HepG2 (cell line): ENCODE results near the gene SNX4. TPM values are rescaled to one million over a fixed set of nuclear protein-coding genes. Genes with fewer than 3 reads are reported as not detected.

Source experiments
- ATAC-seq: fragments of 200-7000 bp; cut with Tn5 transposase; 3 replicates; pipeline ENCODE4 v1.9.1; 2020; ENCODE audit warnings: mild to moderate bottlenecking, moderate library complexity
- BruUV-seq: library from RNA; stranded (reverse); fragments of 400-500 nt; replicated peaks from 2 replicates; lab custom pipeline; 2021; lab: Mats Ljungman, UMichigan
- CTCF ChIA-PET: fragments of 300-600 bp; formaldehyde crosslinking; extraction: SDS; loops from one replicate; lab custom pipeline; 2021; ENCODE audit warnings: low total read pairs, inconsistent platforms, low intra/inter-chr PET ratio; lab: Yijun Ruan, JAX
- POLR2A ChIA-PET: fragments of 350-600 bp; sonication (Branson Sonifier 250); formaldehyde crosslinking; loops from one replicate; lab custom pipeline; 2020; ENCODE audit warnings: antibody characterized with exemption, inconsistent platforms; lab: Yijun Ruan, JAX
- DNase-seq: peaks from one replicate; pipeline ENCODE4 v3.0.0-alpha.2; 2015; ENCODE audit warnings: low spot score
- FAIRE-seq: peaks from 3 replicates; lab custom pipeline; 2011; peaks lifted over from hg19 to GRCh38; lab: Jason Lieb, UNC
- H2AFZ ChIP-seq: one replicate; pipeline ENCODE4 v1.6.1; 2011; ENCODE audit warnings: low read length, inconsistent platforms
- H3K27ac ChIP-seq: fragments of 300-600 bp; 3 replicates; pipeline ENCODE4 v1.8.0; 2011; ENCODE audit warnings: mixed run types, mild to moderate bottlenecking, mixed read lengths, low read length, inconsistent platforms; ENCODE audit not compliant: insufficient read depth; ENCODE audit errors: extremely low read length
- H3K27me3 ChIP-seq, 2 experiments: fragments of 200-600 bp in 1 of 2; 2 replicates in 1 of 2; 3 replicates in 1 of 2; pipeline versions ENCODE4 v1.6.0 to v1.8.0; 2011; ENCODE audit warnings: low read length in 2 of 2, mild to moderate bottlenecking in 2 of 2, moderate library complexity in 2 of 2, inconsistent platforms in 1 of 2; ENCODE audit not compliant: insufficient read depth in 2 of 2, control insufficient read depth in 1 of 2
- H3K36me3 ChIP-seq, 2 experiments: fragments of 200-600 bp in 1 of 2; replicated peaks in 1 of 2; 2 replicates in 1 of 2; 3 replicates in 1 of 2; pipeline versions ENCODE4 v1.5.1 to v1.8.0; 2011; ENCODE audit warnings: low read length in 2 of 2, inconsistent platforms in 1 of 2; ENCODE audit not compliant: insufficient read depth in 2 of 2, control insufficient read depth in 1 of 2
- H3K4me1 ChIP-seq: 2 replicates; pipeline ENCODE4 v1.5.1; 2012; ENCODE audit warnings: low read length, inconsistent platforms; ENCODE audit not compliant: insufficient read depth
- H3K4me2 ChIP-seq: 2 replicates; pipeline ENCODE4 v1.6.0; 2011; ENCODE audit warnings: low read depth, low read length, inconsistent platforms
- H3K4me3 ChIP-seq, 3 experiments: fragments of 200-600 bp in 1 of 3; sonication (generic), shearing (Covaris generic) in 1 of 3; replicated peaks in 1 of 3; 2 replicates each; pipeline ENCODE4 v1.5.1; 2011 to 2016; ENCODE audit warnings: low read length in 3 of 3, inconsistent platforms in 2 of 3, low read depth in 2 of 3, mild to moderate bottlenecking in 2 of 3, control low read depth in 1 of 3, mixed read lengths in 1 of 3; ENCODE audit not compliant: insufficient read depth in 1 of 3
- H3K79me2 ChIP-seq: one replicate; pipeline ENCODE4 v1.6.1; 2011; ENCODE audit warnings: low read length, inconsistent platforms; ENCODE audit not compliant: insufficient read depth
- H3K9ac ChIP-seq: 2 replicates; pipeline ENCODE4 v1.6.0; 2011; ENCODE audit warnings: mild to moderate bottlenecking, low read depth, low read length, inconsistent platforms; ENCODE audit not compliant: insufficient read depth
- H3K9me3 ChIP-seq: 2 replicates; pipeline ENCODE4 v1.5.1; 2012; ENCODE audit warnings: mild to moderate bottlenecking, low read length
- H4K20me1 ChIP-seq: 2 replicates; pipeline ENCODE4 v1.6.0; 2011; ENCODE audit warnings: inconsistent platforms, mild to moderate bottlenecking, low read length, moderate library complexity; ENCODE audit not compliant: insufficient read depth
- ELF1 ChIP-seq: sonication (generic); formaldehyde crosslinking; IDR thresholded peaks from 2 replicates; pipeline ENCODE4 v1.4.0; 2020; ENCODE audit warnings: missing genetic modification reagents
- GATAD1 ChIP-seq: IDR thresholded peaks from 2 replicates; pipeline ENCODE4 v1.6.1; 2016; ENCODE audit warnings: missing genetic modification reagents, missing compliant biosample characterization
- GFI1 ChIP-seq: sonication (generic); formaldehyde crosslinking; IDR thresholded peaks from 2 replicates; pipeline ENCODE4 v1.5.0; 2020; ENCODE audit warnings: missing genetic modification reagents, mild to moderate bottlenecking, borderline replicate concordance
- RBFOX2 ChIP-seq: fragments of 200-400 bp; formaldehyde crosslinking; IDR thresholded peaks from 2 replicates; pipeline ENCODE4 v1.6.1; 2017; ENCODE audit warnings: low read depth, mild to moderate bottlenecking, low read length
- RBM39 ChIP-seq: fragments of 200-400 bp; formaldehyde crosslinking; IDR thresholded peaks from one replicate; pipeline ENCODE4 v1.6.1; 2018; ENCODE audit warnings: antibody characterized with exemption, mild to moderate bottlenecking, low read depth, low read length; ENCODE audit not compliant: poor library complexity, severe bottlenecking
- REPIN1 ChIP-seq: sonication (generic); formaldehyde crosslinking; IDR thresholded peaks from 2 replicates; pipeline ENCODE4 v1.8.0; 2022; ENCODE audit warnings: missing genetic modification reagents, low read depth, mild to moderate bottlenecking, borderline replicate concordance
- ZFP41 ChIP-seq: sonication (generic); formaldehyde crosslinking; IDR thresholded peaks from 2 replicates; pipeline ENCODE4 v1.4.0; 2020; ENCODE audit warnings: mild to moderate bottlenecking, missing genetic modification reagents, borderline replicate concordance
- ZNF10 ChIP-seq: sonication (generic); formaldehyde crosslinking; IDR thresholded peaks from 2 replicates; pipeline ENCODE4 v1.4.0; 2020; ENCODE audit warnings: mild to moderate bottlenecking, low read depth, missing genetic modification reagents, borderline replicate concordance
- ZNF33A ChIP-seq: sonication (generic); formaldehyde crosslinking; IDR thresholded peaks from 2 replicates; pipeline ENCODE4 v1.5.1; 2020; ENCODE audit warnings: missing genetic modification reagents, mild to moderate bottlenecking, moderate library complexity, borderline replicate concordance
- ZNF44 ChIP-seq: sonication (generic); formaldehyde crosslinking; IDR thresholded peaks from 2 replicates; pipeline ENCODE4 v1.5.1; 2020; ENCODE audit warnings: mild to moderate bottlenecking, missing genetic modification reagents
- ZNF747 ChIP-seq: sonication (generic); formaldehyde crosslinking; IDR thresholded peaks from 2 replicates; pipeline ENCODE4 v1.8.1; 2023; ENCODE audit warnings: missing genetic modification reagents, mild to moderate bottlenecking, borderline replicate concordance
- WGBS: methylation state at CpG from one replicate; pipeline ENCODE4 v1.1.6; 2017; ENCODE audit warnings: low lambda C conversion rate; 5-methylcytosine and 5-hydroxymethylcytosine counted together
- in situ Hi-C: cut with HindIII; loops from 2 replicates; pipeline ENCODE4 v1.10.0; 2017; ENCODE audit warnings: low pct_unique_long_range_greater_than_20kb; ENCODE audit not compliant: extremely low pct_ligation_motif_present
- intact Hi-C: fragments of 100-400 bp; cut with micrococcal nuclease; formaldehyde crosslinking; loops from one replicate; pipeline ENCODE4 v1.10.0; 2022; ENCODE audit not compliant: unreplicated experiment
- polyA plus RNA-seq, 8 experiments: library from polyadenylated mRNA; depleted of rRNA in 3 of 8; stranded (reverse) in 7 of 8; unstranded in 1 of 8; fragments of >200 nt; fragmentation: Illumina TruSeq in 4 of 8; extraction: Trizol in 4 of 8; gene quantifications; 2 replicates each; pipeline versions ENCODE4 v1.2.1 to v1.2.3, GENCODE V29; 2011 to 2016; ENCODE audit warnings: low read depth in 4 of 8, missing spikeins in 1 of 8, mixed read lengths in 1 of 8; ENCODE audit not compliant: insufficient read depth in 1 of 8
- total RNA-seq, 5 experiments: library from RNA; depleted of rRNA; stranded (reverse); fragments of >200 nt; fragmentation: Illumina TruSeq; extraction: Trizol; gene quantifications; 2 replicates each; pipeline ENCODE4 v1.2.3, GENCODE V29; 2016; ENCODE audit warnings: low read depth in 1 of 5
- TF ChIP-seq, protein P1 (sequence below): sonication (generic); formaldehyde crosslinking; IDR thresholded peaks from 2 replicates; pipeline ENCODE4 v1.9.0; 2021; ENCODE audit warnings: mild to moderate bottlenecking, missing genetic modification reagents

Gene SNX4
- total and polyA plus RNA-seq, 2 of the 13 experiments (the other 11 are each of a cell fraction or from before 2014, with no cell fraction given) = 18.1 to 73.6 TPM

DNA sequence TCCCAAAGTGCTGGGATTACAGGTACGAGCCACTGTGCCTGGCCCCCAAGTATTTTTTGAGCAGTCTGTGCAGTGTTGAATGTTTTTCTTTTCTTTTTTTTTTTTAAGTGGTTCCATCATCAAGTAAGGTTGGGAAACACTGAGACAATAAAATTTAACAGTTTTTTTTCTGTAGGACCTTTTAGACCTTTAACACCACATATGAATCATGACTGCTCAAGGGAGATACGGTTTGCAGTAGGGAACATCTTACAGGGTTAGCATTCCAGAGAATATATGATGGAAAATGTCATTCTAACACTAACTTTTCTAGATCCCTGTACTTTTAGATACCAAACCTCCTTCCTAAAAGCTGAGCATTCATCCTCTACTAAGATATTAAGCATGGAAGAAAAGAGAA is 41.7 kb downstream of the SNX4 start:
- Histone ChIP-seq H4K20me1 (no peaks in the 10 kb centered on the region), H3K4me2 (no peak overlapping the region), H3K27ac (no peak overlapping the region), H3K9me3 (no peaks in the 10 kb centered on the region), H3K79me2 (no peaks in the 10 kb centered on the region), H2AFZ (no peak overlapping the region), H3K27me3 (no peaks in the 10 kb centered on the region; a peak in 1 of 5 replicates), H3K36me3 (peaks cover 7 to 38% of the 10 kb centered on the region in 2 experiments), H3K4me3 (no peak overlapping the region), H3K9ac (no peak overlapping the region), H3K4me1 (peaks cover 15% of the 10 kb centered on the region)
- in situ Hi-C loops (no loop called here), intact Hi-C loops (no loop called here)
- POLR2A ChIA-PET = no interaction called here
- DNase-seq (no peak), FAIRE-seq (no peak), ATAC-seq (no peak)
- TF ChIP-seq RBM39 = no peak
- TF ChIP-seq ZNF10 (CRISPR knock-in tag) = no peak
- no peak for TF ChIP-seq ZNF44 (CRISPR knock-in tag)
- no peak for TF ChIP-seq ZFP41 (CRISPR knock-in tag)
- TF ChIP-seq RBFOX2 = no peak
- TF ChIP-seq GFI1 (CRISPR knock-in tag) = no peak
- no peak for TF ChIP-seq ZNF33A (CRISPR knock-in tag)
- no peak for TF ChIP-seq ELF1 (CRISPR knock-in tag)
- TF ChIP-seq REPIN1 (CRISPR knock-in tag) = no peak
- TF ChIP-seq, protein P1, sequence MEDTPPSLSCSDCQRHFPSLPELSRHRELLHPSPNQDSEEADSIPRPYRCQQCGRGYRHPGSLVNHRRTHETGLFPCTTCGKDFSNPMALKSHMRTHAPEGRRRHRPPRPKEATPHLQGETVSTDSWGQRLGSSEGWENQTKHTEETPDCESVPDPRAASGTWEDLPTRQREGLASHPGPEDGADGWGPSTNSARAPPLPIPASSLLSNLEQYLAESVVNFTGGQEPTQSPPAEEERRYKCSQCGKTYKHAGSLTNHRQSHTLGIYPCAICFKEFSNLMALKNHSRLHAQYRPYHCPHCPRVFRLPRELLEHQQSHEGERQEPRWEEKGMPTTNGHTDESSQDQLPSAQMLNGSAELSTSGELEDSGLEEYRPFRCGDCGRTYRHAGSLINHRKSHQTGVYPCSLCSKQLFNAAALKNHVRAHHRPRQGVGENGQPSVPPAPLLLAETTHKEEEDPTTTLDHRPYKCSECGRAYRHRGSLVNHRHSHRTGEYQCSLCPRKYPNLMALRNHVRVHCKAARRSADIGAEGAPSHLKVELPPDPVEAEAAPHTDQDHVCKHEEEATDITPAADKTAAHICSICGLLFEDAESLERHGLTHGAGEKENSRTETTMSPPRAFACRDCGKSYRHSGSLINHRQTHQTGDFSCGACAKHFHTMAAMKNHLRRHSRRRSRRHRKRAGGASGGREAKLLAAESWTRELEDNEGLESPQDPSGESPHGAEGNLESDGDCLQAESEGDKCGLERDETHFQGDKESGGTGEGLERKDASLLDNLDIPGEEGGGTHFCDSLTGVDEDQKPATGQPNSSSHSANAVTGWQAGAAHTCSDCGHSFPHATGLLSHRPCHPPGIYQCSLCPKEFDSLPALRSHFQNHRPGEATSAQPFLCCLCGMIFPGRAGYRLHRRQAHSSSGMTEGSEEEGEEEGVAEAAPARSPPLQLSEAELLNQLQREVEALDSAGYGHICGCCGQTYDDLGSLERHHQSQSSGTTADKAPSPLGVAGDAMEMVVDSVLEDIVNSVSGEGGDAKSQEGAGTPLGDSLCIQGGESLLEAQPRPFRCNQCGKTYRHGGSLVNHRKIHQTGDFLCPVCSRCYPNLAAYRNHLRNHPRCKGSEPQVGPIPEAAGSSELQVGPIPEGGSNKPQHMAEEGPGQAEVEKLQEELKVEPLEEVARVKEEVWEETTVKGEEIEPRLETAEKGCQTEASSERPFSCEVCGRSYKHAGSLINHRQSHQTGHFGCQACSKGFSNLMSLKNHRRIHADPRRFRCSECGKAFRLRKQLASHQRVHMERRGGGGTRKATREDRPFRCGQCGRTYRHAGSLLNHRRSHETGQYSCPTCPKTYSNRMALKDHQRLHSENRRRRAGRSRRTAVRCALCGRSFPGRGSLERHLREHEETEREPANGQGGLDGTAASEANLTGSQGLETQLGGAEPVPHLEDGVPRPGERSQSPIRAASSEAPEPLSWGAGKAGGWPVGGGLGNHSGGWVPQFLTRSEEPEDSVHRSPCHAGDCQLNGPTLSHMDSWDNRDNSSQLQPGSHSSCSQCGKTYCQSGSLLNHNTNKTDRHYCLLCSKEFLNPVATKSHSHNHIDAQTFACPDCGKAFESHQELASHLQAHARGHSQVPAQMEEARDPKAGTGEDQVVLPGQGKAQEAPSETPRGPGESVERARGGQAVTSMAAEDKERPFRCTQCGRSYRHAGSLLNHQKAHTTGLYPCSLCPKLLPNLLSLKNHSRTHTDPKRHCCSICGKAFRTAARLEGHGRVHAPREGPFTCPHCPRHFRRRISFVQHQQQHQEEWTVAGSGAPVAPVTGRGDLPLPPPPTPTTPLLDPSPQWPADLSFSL (CRISPR knock-in tag) = no peak
- no peak for TF ChIP-seq GATAD1 (CRISPR knock-in tag)
- TF ChIP-seq ZNF747 (CRISPR knock-in tag) = no peak
- CTCF ChIA-PET = no interaction called here
- 96% methylated on average over 2 of the region's 2 CpGs for WGBS
- BruUV-seq = no TSS peak
